ENCODE measurements around the gene CDK18.
"Not testable (repeated sequence)": the region's sequence is repeated elsewhere in the genome, so short reads cannot be mapped to it uniquely, and the experiment has no call there.

Gene CDK18

GRCh38 chr1:205481218-205481617 is 23.3 kb upstream of the CDK18 start:
- no peak for FAIRE-seq

DNA sequence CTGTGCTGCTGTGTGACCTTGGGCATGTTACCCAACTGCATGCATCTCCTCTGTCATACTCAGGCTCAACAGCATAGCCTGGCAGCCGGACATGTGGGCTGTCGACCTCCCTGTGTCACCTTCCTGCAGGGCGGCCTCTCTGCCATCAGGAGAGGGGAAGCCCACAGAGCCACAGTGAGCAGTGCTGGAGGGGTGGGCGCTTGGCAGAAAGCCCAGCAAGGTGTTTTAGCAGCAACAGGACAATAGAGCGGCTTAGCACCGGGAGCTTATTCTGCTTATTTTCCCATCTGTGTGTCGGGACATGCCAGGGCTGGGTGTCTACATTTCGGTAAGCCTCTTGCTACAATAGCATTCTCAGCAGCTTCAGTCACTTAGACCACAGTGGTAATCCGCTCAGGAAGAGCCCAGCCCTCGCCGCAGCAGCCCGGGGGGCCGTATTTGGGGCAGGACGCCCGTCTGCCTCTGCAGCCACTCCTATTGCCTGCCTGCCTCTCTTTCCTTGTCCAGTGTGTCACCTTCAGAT is 22.8 kb upstream of the CDK18 start:
- no peak for FAIRE-seq

DNA sequence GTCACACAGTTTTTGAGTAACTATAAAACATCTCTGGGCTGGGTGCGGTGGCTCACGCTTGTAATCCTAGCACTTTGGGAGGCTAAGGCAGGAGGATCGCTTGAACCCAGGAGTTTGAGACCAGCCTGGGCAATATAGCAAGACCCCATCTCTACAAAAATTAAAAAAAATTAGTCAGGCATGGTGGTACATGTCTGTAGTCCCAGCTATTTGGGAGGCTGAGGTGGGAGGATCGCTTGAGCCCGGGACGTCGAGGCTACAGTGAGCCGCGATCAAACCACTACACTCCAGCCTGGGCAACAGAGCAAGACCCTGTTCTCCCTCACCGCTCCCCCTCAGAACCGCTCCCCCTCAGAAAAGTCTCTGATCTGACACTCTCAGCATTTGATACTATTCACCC is 21.9 kb upstream of the CDK18 start:
- FAIRE-seq = not testable (repeated sequence)

GRCh38 chr1:205483372-205483771 is 21.1 kb upstream of the CDK18 start:
- no peak for FAIRE-seq

- FAIRE-seq = no peak
Measured at GRCh38 chr1:205484985-205485967, 19.2 kb upstream of the CDK18 start.

DNA sequence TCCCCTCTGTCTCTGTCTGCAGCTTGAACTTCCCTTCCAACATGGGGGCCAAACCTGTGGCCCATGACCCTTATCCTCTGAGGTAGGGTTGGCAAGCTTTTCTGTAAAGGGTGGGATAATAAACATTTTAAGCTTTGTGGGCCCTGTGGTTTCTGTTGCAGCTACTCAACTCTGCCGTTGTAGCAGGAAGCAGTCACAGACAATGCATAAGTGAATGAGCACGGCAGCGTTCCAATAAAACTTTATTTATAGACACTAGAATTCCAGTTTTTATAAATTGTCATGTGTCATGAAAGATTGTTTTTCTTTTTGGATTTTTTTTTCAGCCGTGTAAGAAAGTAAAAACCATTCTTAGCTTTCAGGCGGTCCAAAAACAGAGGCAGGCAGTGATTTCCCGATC is 18.2 kb upstream of the CDK18 start:
- FAIRE-seq = no peak

- FAIRE-seq = no peak
Measured at GRCh38 chr1:205488074-205488723, 16.3 kb upstream of the CDK18 start.

- FAIRE-seq = no peak
Measured at GRCh38 chr1:205491794-205492193, 12.7 kb upstream of the CDK18 start.

DNA sequence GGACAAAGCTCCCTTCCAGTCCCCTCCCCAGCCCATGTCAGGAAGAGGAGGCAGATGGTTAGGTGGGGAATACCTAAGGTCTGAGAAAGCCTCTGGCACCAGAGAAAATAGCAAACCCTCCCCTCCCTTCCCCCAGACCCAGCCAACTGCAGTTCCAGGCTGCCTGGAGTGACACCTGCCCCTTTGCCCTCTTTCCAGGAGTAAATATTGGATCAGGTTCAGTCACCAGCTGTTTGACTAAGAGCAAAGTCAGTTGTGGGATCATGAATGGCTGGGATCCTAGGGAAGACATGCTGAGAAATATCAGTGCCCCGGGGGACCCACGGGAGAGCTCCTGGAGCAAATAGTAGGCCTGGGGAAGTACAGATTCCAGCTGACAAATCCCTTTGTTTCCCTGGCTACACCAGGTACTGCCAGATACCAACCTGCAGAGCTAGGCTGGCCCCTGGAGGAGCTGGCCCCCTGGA is 12.2 kb upstream of the CDK18 start:
- FAIRE-seq = no peak

- no peak for FAIRE-seq
Measured at GRCh38 chr1:205492774-205493173, 11.7 kb upstream of the CDK18 start.

GRCh38 chr1:205493241-205494085 is 11.0 kb upstream of the CDK18 start:
- no peak for FAIRE-seq

GRCh38 chr1:205494115-205494514 is 10.4 kb upstream of the CDK18 start:
- FAIRE-seq = no peak

DNA sequence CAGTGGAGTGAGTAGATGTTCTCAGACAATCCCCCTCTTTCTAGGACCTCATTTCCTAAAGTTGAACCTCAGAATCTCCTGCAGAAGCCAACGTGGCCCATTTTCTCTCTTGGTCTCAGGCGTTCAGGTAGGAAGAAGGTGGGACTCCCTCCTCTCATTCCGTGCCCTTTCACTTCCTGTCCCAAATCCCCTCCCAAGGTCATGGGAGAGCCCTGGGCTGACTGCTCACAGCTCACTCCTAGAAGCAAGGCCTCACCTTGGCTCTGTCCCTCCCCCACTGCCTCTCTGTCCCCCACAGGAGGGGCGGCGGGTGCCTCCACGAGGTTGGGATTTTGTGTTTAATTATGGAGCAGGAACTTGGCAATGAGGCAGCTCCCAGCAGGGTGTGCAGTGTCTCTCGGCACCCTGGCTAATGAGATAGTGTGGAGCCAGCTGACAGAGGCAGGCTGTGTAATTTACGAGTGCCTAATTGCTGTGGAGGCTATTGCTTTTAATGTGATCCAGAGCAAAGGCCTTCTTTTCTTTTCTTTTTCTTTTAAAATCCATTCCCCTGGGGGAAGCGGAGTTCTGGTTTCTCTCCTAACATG is 9.1 kb upstream of the CDK18 start:
- FAIRE-seq = no peak

DNA sequence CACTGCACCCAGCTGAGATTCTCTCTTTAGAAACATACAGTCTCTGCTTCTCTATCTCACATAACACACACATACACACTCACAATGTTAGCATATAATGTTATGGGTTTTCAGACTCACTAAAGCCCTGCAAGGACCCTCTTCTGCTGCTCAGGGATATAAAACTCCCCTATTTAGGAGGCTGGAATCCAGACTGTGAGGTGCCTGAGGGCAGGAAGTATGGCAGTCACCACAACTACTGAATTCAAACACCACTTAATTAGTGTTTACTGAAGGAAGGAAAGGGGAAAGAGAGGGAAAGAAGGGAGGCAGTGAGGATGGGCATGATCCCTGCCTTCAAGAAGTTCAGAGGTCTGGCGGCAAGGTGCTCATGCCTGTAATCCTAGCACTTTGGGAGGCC is 7.8 kb upstream of the CDK18 start:
- FAIRE-seq = no peak

GRCh38 chr1:205497351-205497750 is 7.1 kb upstream of the CDK18 start:
- FAIRE-seq = no peak

DNA sequence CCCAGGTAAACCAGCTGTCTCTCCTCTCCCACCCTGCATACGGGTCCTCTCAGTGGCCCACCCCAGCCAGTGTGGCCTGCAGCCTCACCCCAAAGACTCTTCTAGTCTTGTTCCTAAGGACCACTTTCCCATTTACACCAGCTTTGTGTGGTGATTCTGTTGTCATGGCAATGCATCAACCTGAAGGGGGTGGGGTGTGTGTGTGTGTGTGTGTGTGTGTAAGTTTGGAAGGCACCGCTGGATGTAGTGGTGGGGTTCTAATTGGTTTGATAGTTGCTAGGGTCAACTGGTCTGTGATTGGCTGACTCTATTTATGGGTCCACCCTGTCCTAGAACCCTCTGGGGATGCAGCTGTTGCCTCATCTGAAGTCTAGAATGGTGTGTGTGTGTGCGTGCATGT is 4.7 kb upstream of the CDK18 start:
- FAIRE-seq = no peak

- no peak for FAIRE-seq
Measured at GRCh38 chr1:205500240-205501233, 3.9 kb upstream of the CDK18 start.

DNA sequence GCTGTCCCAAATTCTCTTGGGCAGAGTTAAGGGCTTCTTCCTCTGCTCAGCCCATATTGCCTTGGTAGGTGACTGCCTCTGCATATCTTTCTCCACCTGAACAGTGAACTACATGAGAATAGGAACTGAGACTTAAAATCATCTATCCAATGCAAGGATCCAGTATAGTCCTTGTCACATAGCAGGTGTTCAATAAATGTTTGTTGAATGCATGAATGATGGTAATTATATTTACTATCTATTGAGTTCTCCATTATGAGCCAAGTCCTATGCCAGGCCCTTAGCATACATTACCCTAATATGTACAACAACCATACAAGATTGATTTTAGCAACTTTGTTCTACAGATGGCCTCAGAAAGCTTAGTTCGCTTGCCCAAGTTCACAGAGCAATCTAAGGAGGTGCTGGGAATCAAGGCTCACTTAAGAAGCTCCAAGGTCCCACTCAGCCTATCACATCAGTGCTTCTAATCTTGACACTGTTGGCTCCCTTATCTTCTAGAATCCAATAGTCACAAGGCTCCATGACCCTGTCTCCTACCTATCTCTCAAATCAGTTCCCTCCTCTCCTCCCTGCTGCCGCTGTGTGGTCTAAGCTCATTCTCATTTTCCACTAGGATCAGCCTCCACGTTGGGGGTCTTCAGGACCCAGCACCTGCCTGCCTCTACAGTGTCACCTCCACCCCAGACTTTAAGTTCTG is 2.2 kb upstream of the CDK18 start:
- FAIRE-seq = no peak

DNA sequence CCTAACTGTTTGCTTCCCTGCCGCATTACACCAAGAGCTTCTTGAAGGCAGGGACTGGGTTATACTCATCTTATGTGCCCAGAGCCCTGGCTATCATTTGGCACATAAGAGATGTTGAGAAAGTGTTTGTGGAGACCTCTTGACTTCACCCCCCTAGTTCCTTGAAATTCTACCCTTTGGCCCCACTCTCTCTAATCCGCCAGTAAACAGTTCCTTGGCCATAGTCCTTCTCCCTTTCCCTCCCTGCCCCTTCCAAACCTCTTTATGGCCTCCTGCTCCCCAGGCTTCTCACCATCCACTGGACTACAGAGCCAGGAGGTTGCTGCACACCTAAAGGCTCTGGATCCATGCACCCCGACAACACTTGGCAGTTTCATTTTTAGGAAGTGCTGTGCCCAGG is 1.5 kb upstream of the CDK18 start:
- FAIRE-seq = no peak

- FAIRE-seq = no peak
Measured at GRCh38 chr1:205505076-205505729, 734 bp downstream of the CDK18 start.
